Kidney (tissue), 14 donors: ENCODE measurements around the gene CDX1. TPM values are rescaled to one million over a fixed set of nuclear protein-coding genes. Genes with fewer than 3 reads are reported as not detected.

Source experiments
- DNase-seq, 5 donors: peaks; one replicate each; pipeline ENCODE4 v3.0.0-alpha.2; 2013 to 2020
- FAIRE-seq: peaks from 2 replicates; lab custom pipeline; 2012; peaks lifted over from hg19 to GRCh38; lab: Jason Lieb, UNC
- H3K27ac ChIP-seq, 2 donors: one replicate each; pipeline ENCODE4 v1.7.0; 2013; ENCODE audit warnings: low read depth in 2 of 2, low read length in 2 of 2, inconsistent platforms in 1 of 2
- H3K27me3 ChIP-seq: one replicate; pipeline ENCODE4 v1.7.1; 2013; ENCODE audit warnings: low read length, inconsistent platforms; ENCODE audit not compliant: control insufficient read depth, insufficient read depth
- H3K36me3 ChIP-seq, 3 donors: one replicate each; pipeline versions ENCODE4 v1.7.0 to v1.7.1; 2013; ENCODE audit warnings: low read length in 3 of 3, control low read depth in 1 of 3, inconsistent platforms in 1 of 3; ENCODE audit not compliant: insufficient read depth in 3 of 3, control insufficient read depth in 2 of 3
- H3K4me1 ChIP-seq, 3 donors: one replicate each; pipeline versions ENCODE4 v1.7.0 to v1.7.1; 2013; ENCODE audit warnings: low read length in 3 of 3, inconsistent platforms in 1 of 3, low read depth in 1 of 3; ENCODE audit not compliant: control insufficient read depth in 2 of 3, insufficient read depth in 2 of 3
- H3K4me3 ChIP-seq, 3 donors: one replicate each; pipeline versions ENCODE4 v1.7.0 to v1.8.1; 2013; ENCODE audit warnings: low read length in 3 of 3, control low read depth in 1 of 3, inconsistent platforms in 1 of 3
- H3K9ac ChIP-seq, 3 donors: one replicate each; pipeline versions ENCODE4 v1.7.0 to v1.7.1; 2013; ENCODE audit warnings: low read length in 3 of 3, control low read depth in 1 of 3, inconsistent platforms in 1 of 3
- H3K9me3 ChIP-seq, 3 donors: one replicate each; pipeline versions ENCODE4 v1.7.0 to v1.7.1; 2013; ENCODE audit warnings: low read length in 3 of 3, control low read depth in 1 of 3, inconsistent platforms in 1 of 3; ENCODE audit not compliant: control insufficient read depth in 2 of 3, insufficient read depth in 1 of 3
- CTCF ChIP-seq: IDR thresholded peaks from 3 replicates; pipeline ENCODE4 v1.5.1; 2012; ENCODE audit warnings: mild to moderate bottlenecking, moderate library complexity, borderline replicate concordance; ENCODE audit not compliant: insufficient read depth; ENCODE audit errors: extremely low read depth
- intact Hi-C: fragments of 100-400 bp; cut with DNase I; formaldehyde crosslinking; loops from one replicate; pipeline ENCODE4 v1.11.1; 2022
- polyA plus RNA-seq: library from polyadenylated mRNA; stranded (reverse); fragments of 350-450 nt; fragmentation: Illumina TruSeq; extraction: RNeasy Lipid Tissue Mini Kit (QIAGEN cat#74804); gene quantifications from one replicate; pipeline ENCODE4 v1.2.3, GENCODE V29; 2014; ENCODE audit warnings: low read depth, low replicate concordance; ENCODE audit not compliant: insufficient read depth
- total RNA-seq: library from RNA; stranded (reverse); fragmentation: NEBNext Ultra II Directional; extraction: Animal tissue kit (Norgen Biotek cat#: 25700); gene quantifications from one replicate; pipeline ENCODE4 v1.2.1, GENCODE V29; 2021
- donor health status: control.
- donor health status: control.
- donor health status: control.
- donor health status: control.
- donor health status: control.
- donor health status: DM: yes; HTN: yes; CAD: no.
- donor health status: Normal renal cell carcinoma (clear cell type).

Gene CDX1
- total and polyA plus RNA-seq, 2 donors from 2014 or later = 0.39 TPM; not detected in 1

DNA sequence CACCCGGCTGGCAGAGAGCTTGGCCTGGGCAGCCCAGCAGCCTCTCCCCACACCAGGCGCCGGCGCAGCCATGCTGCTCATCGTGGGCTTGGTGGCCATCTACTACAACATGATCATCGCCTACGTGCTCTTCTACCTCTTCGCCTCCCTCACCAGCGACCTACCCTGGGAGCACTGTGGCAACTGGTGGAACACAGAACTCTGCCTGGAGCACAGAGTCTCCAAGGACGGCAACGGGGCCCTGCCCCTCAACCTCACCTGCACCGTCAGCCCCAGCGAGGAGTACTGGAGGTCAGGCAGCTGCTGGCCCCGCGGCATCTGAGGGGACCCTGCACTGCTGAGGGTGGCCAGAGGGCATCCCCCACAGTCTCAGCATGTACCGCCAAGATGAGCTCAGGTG lies 30.4 kb downstream of the CDX1 start:
- Histone ChIP-seq H3K4me1 (no peaks in the 10 kb centered on the region), H3K9ac (no peak overlapping the region), H3K36me3 (no peaks in the 10 kb centered on the region), H3K9me3 (no peaks in the 10 kb centered on the region), H3K4me3 (no peak overlapping the region), H3K27ac (no peak overlapping the region), H3K27me3 (no peaks in the 10 kb centered on the region)
- no peak for DNase-seq
- no peak for FAIRE-seq
- TF ChIP-seq CTCF = no peak
- intact Hi-C loops = no loop called here

- no peaks in the 10 kb centered on the region for H3K36me3 ChIP-seq
- H3K9ac ChIP-seq = no peak overlapping the region
- no peaks in the 10 kb centered on the region for H3K9me3 ChIP-seq
- FAIRE-seq (no peak), DNase-seq (no peak)
- TF ChIP-seq CTCF = no peak
- intact Hi-C loops = no loop called here
- no peak overlapping the region for H3K27ac ChIP-seq
- no peak overlapping the region for H3K4me3 ChIP-seq
- no peaks in the 10 kb centered on the region for H3K4me1 ChIP-seq
- H3K27me3 ChIP-seq = no peaks in the 10 kb centered on the region
These were observed 30.9 kb downstream of the CDX1 start for GRCh38 chr5:150197476-150197875.

DNA sequence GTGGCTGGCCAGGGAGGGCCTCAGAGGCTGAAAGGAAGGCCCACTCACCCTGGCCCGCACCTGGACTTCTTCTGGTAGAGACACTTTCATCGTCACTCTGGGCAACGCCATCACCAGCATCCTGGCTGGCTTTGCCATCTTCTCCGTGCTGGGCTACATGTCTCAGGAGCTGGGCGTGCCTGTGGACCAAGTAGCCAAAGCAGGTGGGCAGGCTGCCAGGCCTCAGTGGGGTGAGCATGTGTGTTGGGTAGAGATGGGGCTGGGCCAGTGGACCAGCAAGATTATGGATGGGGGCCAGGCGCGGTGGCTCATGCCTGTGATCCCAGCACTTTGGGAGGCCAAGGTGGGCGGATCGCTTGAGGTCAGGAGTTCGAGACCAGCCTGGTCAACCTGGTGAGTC lies 35.9 kb downstream of the CDX1 start:
- no peak overlapping the region for H3K27ac ChIP-seq
- DNase-seq (no peak), FAIRE-seq (no peak)
- no peaks in the 10 kb centered on the region for H3K4me1 ChIP-seq
- intact Hi-C loops = no loop called here
- no peaks in the 10 kb centered on the region for H3K27me3 ChIP-seq
- no peaks in the 10 kb centered on the region for H3K9me3 ChIP-seq
- H3K36me3 ChIP-seq = no peaks in the 10 kb centered on the region
- no peak for TF ChIP-seq CTCF
- H3K4me3 ChIP-seq = no peak overlapping the region
- no peak overlapping the region for H3K9ac ChIP-seq
